Measurements from ENCODE around the gene SLC25A17.

The SLC25A17 gene

GRCh38 chr22:40732999-40733292 lies 86.2 kb downstream of the SLC25A17 start:
- peak overlapping the region; percentile 37 for H3K9ac ChIP-seq (ENCODE audit: low read depth, low read length)
- H3K4me1 ChIP-seq (ENCODE audit: insufficient read depth, low read length), result peaks cover 54% of the 10 kb centered on the region
- no peak overlapping the region for H3K4me2 ChIP-seq (ENCODE audit: insufficient read depth, low read length)
- no peaks in the 10 kb centered on the region for H3K36me3 ChIP-seq (ENCODE audit: insufficient read depth, low read length)
- no peaks in the 10 kb centered on the region for H3K9me3 ChIP-seq (ENCODE audit: insufficient read depth, low read length, severe bottlenecking)
- H3K79me2 ChIP-seq (ENCODE audit: insufficient read depth, low read length), result no peaks in the 10 kb centered on the region
- ATAC-seq (ENCODE audit: insufficient read depth, low read depth) (no peak), DNase-seq (no peak)
- H3K4me3 ChIP-seq (ENCODE audit: low read depth in 1 of 2, low read length in 2 of 2), result no peak overlapping the region
- peak overlapping the region; percentile 50; the same call in 1 of the 2 replicates for H2AFZ ChIP-seq (ENCODE audit: low read depth, low read length)
- H3K27ac ChIP-seq (ENCODE audit: low read length), result peak overlapping the region; percentile 87
- H4K20me1 ChIP-seq (ENCODE audit: insufficient read depth, low read length), result no peaks in the 10 kb centered on the region
- H3K27me3 ChIP-seq (ENCODE audit: insufficient read depth, low read length, poor library complexity), result no peaks in the 10 kb centered on the region
- TF ChIP-seq EZH2 (IDR thresholded peaks at IDR 0.05; ENCODE audit: borderline replicate concordance, low read depth, low read length, severe bottlenecking) (no peak), CTCF (IDR thresholded peaks at IDR 0.05; ENCODE audit: borderline replicate concordance, extremely low read depth, low read length, poor library complexity, severe bottlenecking) (no peak)

GRCh38 chr22:40729284-40729683 lies 89.9 kb downstream of the SLC25A17 start:
- H2AFZ ChIP-seq (ENCODE audit: low read depth, low read length), result no peak overlapping the region
- peak overlapping the region; percentile 58 for H3K9ac ChIP-seq (ENCODE audit: low read depth, low read length)
- H3K27ac ChIP-seq (ENCODE audit: low read length), result peak overlapping the region; percentile 98
- H3K4me2 ChIP-seq (ENCODE audit: insufficient read depth, low read length), result no peak overlapping the region; the same call in 1 of the 2 replicates
- no peak overlapping the region for H3K4me3 ChIP-seq (ENCODE audit: low read depth in 1 of 2, low read length in 2 of 2)
- no peaks in the 10 kb centered on the region for H3K79me2 ChIP-seq (ENCODE audit: insufficient read depth, low read length)
- peaks cover 77% of the 10 kb centered on the region for H3K4me1 ChIP-seq (ENCODE audit: insufficient read depth, low read length)
- H3K9me3 ChIP-seq (ENCODE audit: insufficient read depth, low read length, severe bottlenecking), result no peaks in the 10 kb centered on the region
- DNase-seq, result no peak
- peak; percentile 4; the same call in 2 of the 3 replicates for ATAC-seq (ENCODE audit: insufficient read depth, low read depth)
- H3K27me3 ChIP-seq (ENCODE audit: insufficient read depth, low read length, poor library complexity), result no peaks in the 10 kb centered on the region
- H3K36me3 ChIP-seq (ENCODE audit: insufficient read depth, low read length), result no peaks in the 10 kb centered on the region
- TF ChIP-seq CTCF (IDR thresholded peaks at IDR 0.05; ENCODE audit: borderline replicate concordance, extremely low read depth, low read length, poor library complexity, severe bottlenecking) (no peak), EZH2 (IDR thresholded peaks at IDR 0.05; ENCODE audit: borderline replicate concordance, low read depth, low read length, severe bottlenecking) (no peak)
- no peaks in the 10 kb centered on the region for H4K20me1 ChIP-seq (ENCODE audit: insufficient read depth, low read length)

- DNase-seq (peak; percentile 95), ATAC-seq (ENCODE audit: insufficient read depth, low read depth) (peak; percentile 88)
- H3K9ac ChIP-seq (ENCODE audit: low read depth, low read length), result peak overlapping the region; percentile 58
- H3K4me2 ChIP-seq (ENCODE audit: insufficient read depth, low read length), result peak overlapping the region; percentile 48
- peak overlapping the region in 1 of 2 experiments; percentile 39; a peak in 2 of 4 replicates for H3K4me3 ChIP-seq (ENCODE audit: low read depth in 1 of 2, low read length in 2 of 2)
- H3K36me3 ChIP-seq (ENCODE audit: insufficient read depth, low read length), result no peaks in the 10 kb centered on the region
- peak overlapping the region; percentile 98 for H3K27ac ChIP-seq (ENCODE audit: low read length)
- H3K27me3 ChIP-seq (ENCODE audit: insufficient read depth, low read length, poor library complexity), result no peaks in the 10 kb centered on the region
- H2AFZ ChIP-seq (ENCODE audit: low read depth, low read length), result peak overlapping the region; percentile 74
- H3K79me2 ChIP-seq (ENCODE audit: insufficient read depth, low read length), result no peaks in the 10 kb centered on the region
- no peaks in the 10 kb centered on the region for H4K20me1 ChIP-seq (ENCODE audit: insufficient read depth, low read length)
- no peaks in the 10 kb centered on the region for H3K9me3 ChIP-seq (ENCODE audit: insufficient read depth, low read length, severe bottlenecking)
- TF ChIP-seq CTCF (IDR thresholded peaks at IDR 0.05; ENCODE audit: borderline replicate concordance, extremely low read depth, low read length, poor library complexity, severe bottlenecking) (no peak), EZH2 (IDR thresholded peaks at IDR 0.05; ENCODE audit: borderline replicate concordance, low read depth, low read length, severe bottlenecking) (no peak)
- peaks cover 77% of the 10 kb centered on the region for H3K4me1 ChIP-seq (ENCODE audit: insufficient read depth, low read length)
Measured at GRCh38 chr22:40728731-40729189, 90.4 kb downstream of the SLC25A17 start.

Data from DND-41 (cell line).